GM12878 (cell line): ENCODE measurements around the gene KATNB1. TPM values are rescaled to one million over a fixed set of nuclear protein-coding genes. Genes with fewer than 3 reads are reported as not detected.

Source experiments
- ATAC-seq: fragments of 200-7000 bp; cut with Tn5 transposase; 3 replicates; pipeline ENCODE4 v1.9.1; 2020; ENCODE audit warnings: mild to moderate bottlenecking, moderate library complexity
- BruUV-seq: library from RNA; stranded (reverse); fragments of 400-500 nt; replicated peaks from 2 replicates; lab custom pipeline; 2021; lab: Mats Ljungman, UMichigan
- CTCF ChIA-PET: fragments of 300-600 bp; sonication (Branson Sonifier 250); formaldehyde crosslinking; extraction: SDS; loops from one replicate; lab custom pipeline; 2021; ENCODE audit warnings: inconsistent platforms; lab: Yijun Ruan, JAX
- POLR2A ChIA-PET: fragments of 350-600 bp; formaldehyde crosslinking; extraction: SDS; loops from one replicate; lab custom pipeline; 2021; ENCODE audit warnings: inconsistent platforms; lab: Charles Lee
- RAD21 ChIA-PET: fragments of 300-600 bp; sonication (Branson Sonifier 250); formaldehyde crosslinking; loops from one replicate; lab custom pipeline; 2023; ENCODE audit warnings: antibody characterized with exemption; ENCODE audit not compliant: unreplicated experiment; lab: Charles Lee
- SMC1A ChIA-PET: fragments of 300-600 bp; sonication (Branson Sonifier 250); formaldehyde crosslinking; loops from one replicate; lab custom pipeline; 2023; ENCODE audit not compliant: unreplicated experiment, uncharacterized antibody; lab: Charles Lee
- DNase-seq: peaks from one replicate; pipeline ENCODE4 v3.0.0-alpha.2; 2011; ENCODE audit warnings: low read depth, low spot score
- FAIRE-seq: peaks from 3 replicates; lab custom pipeline; 2011; peaks lifted over from hg19 to GRCh38; lab: Jason Lieb, UNC
- H2AFZ ChIP-seq: 2 replicates; pipeline ENCODE4 v1.6.0; 2011; ENCODE audit warnings: low read depth, low read length, control low read depth; ENCODE audit not compliant: control insufficient read depth
- H3K27ac ChIP-seq: 2 replicates; pipeline ENCODE4 v1.5.1; 2011; ENCODE audit warnings: control low read depth; ENCODE audit not compliant: control insufficient read depth, insufficient read depth
- H3K27me3 ChIP-seq, 2 experiments: replicated peaks in 1 of 2; 2 replicates each; pipeline versions ENCODE4 v1.6.0 to v1.6.1; 2011; ENCODE audit warnings: low read length in 1 of 2; ENCODE audit not compliant: control insufficient read depth in 2 of 2, insufficient read depth in 2 of 2
- H3K36me3 ChIP-seq, 2 experiments: 2 replicates each; pipeline ENCODE4 v1.5.1; 2011; ENCODE audit warnings: low read length in 1 of 2; ENCODE audit not compliant: control insufficient read depth in 2 of 2, insufficient read depth in 2 of 2
- H3K4me1 ChIP-seq: 2 replicates; pipeline ENCODE4 v1.6.1; 2011; ENCODE audit warnings: mild to moderate bottlenecking, low read length, moderate library complexity, mixed read lengths; ENCODE audit not compliant: control insufficient read depth, insufficient read depth
- H3K4me2 ChIP-seq: 2 replicates; pipeline ENCODE4 v1.6.0; 2011; ENCODE audit warnings: control low read depth; ENCODE audit not compliant: control insufficient read depth, insufficient read depth
- H3K4me3 ChIP-seq: fragments of 200-600 bp; sonication (generic); 2 replicates; pipeline ENCODE4 v1.5.1; 2016
- H3K79me2 ChIP-seq: 2 replicates; pipeline ENCODE4 v1.6.0; 2011; ENCODE audit warnings: low read length; ENCODE audit not compliant: control insufficient read depth, insufficient read depth
- H3K9ac ChIP-seq: 2 replicates; pipeline ENCODE4 v1.8.0; 2011; ENCODE audit warnings: low read length, control low read depth, mixed read lengths; ENCODE audit not compliant: control insufficient read depth, insufficient read depth
- H3K9me3 ChIP-seq: replicated peaks from 3 replicates; pipeline ENCODE4 v1.5.1; 2011; ENCODE audit warnings: mild to moderate bottlenecking, low read length; ENCODE audit not compliant: control insufficient read depth, insufficient read depth
- H4K20me1 ChIP-seq: 2 replicates; pipeline ENCODE4 v1.6.0; 2011; ENCODE audit not compliant: control insufficient read depth, insufficient read depth
- BACH1 ChIP-seq: fragments of 450-650 bp; IDR thresholded peaks from 2 replicates; pipeline ENCODE4 v1.6.1; 2017; ENCODE audit warnings: mild to moderate bottlenecking, borderline replicate concordance
- CBX5 ChIP-seq: sonication (generic); IDR thresholded peaks from 2 replicates; pipeline ENCODE4 v1.6.1; 2016; ENCODE audit warnings: low read depth, moderate library complexity, mild to moderate bottlenecking, inconsistent platforms
- RFX5 ChIP-seq: IDR thresholded peaks from 2 replicates; pipeline ENCODE4 v1.6.1; 2011; ENCODE audit warnings: low read depth, low read length, improper control_type of control experiment
- ZNF274 ChIP-seq: IDR thresholded peaks from one replicate; pipeline ENCODE4 v1.8.0; 2011; ENCODE audit not compliant: insufficient read length, insufficient read depth
- WGBS: methylation state at CpG from one replicate; pipeline ENCODE4 v1.1.6; 2016; ENCODE audit warnings: low lambda C conversion rate; ENCODE audit not compliant: insufficient replicate concordance, insufficient coverage; ENCODE audit errors: missing lambda C conversion rate; 5-methylcytosine and 5-hydroxymethylcytosine counted together
- in situ Hi-C: fragments of 300-500 bp; cut with MboI; formaldehyde crosslinking; loops from 9 replicates; pipeline ENCODE4 v1.14.3; 2018; ENCODE audit warnings: mixed read lengths
- intact Hi-C: fragments of 100-400 bp; cut with micrococcal nuclease; formaldehyde crosslinking; loops from one replicate; pipeline ENCODE4 v1.14.2; 2022; ENCODE audit not compliant: unreplicated experiment
- polyA plus RNA-seq, 11 experiments: library from polyadenylated mRNA; depleted of rRNA in 4 of 11; unstranded in 6 of 11; stranded (reverse) in 5 of 11; fragments of >200 nt; fragmentation: Nextera tagmentation in 4 of 11; fragmentation: Illumina TruSeq in 1 of 11; extraction: Ambion mirVana in 4 of 11; extraction: Trizol in 1 of 11; gene quantifications; 1 replicate in 1 of 11; 2 replicates in 10 of 11; pipeline versions ENCODE4 v1.2.1 to v1.2.3, GENCODE V29; 2011 to 2016; ENCODE audit warnings: inconsistent platforms in 2 of 11, missing spikeins in 2 of 11, low read depth in 1 of 11
- total RNA-seq, 4 experiments: library from RNA; depleted of rRNA in 3 of 4; stranded (reverse); fragments of >200 nt in 3 of 4; fragmentation: Illumina TruSeq in 1 of 4; extraction: Trizol in 1 of 4; gene quantifications; 2 replicates each; pipeline versions ENCODE4 v1.2.1 to v1.2.3, GENCODE V29; 2013 to 2021
- TF ChIP-seq, protein P1 (sequence below): fragments of 450-650 bp; IDR thresholded peaks from 2 replicates; pipeline ENCODE4 v1.6.1; 2017; ENCODE audit warnings: antibody characterized with exemption, mild to moderate bottlenecking, moderate library complexity

Gene KATNB1
- total and polyA plus RNA-seq, 10 of the 15 experiments (the other 5 are each of a cell fraction or from before 2014, with no cell fraction given) = 0.71 to 46.5 (median 19.5) TPM

DNA sequence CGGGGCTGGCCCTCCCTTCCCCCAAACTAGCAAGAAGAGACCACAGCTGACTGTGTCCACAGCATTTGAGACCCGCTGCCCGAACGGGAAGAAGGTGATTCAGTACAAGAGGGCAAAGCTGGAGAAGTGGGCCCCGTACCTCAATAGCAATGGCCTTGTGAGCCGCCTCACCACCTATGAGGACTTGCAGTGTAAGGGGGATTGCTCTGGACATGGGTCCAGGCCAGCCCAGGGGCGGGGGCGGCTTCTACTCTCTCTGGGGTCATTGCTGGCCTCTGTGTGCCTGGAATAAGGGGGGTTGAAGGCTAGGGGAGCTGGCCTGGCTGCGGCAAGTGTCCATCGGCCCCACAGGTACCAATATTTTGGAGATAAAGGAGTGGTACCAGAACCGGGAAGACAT lies 12.9 kb upstream of the KATNB1 start:
- ChIA-PET CTCF (interaction anchor here (1.0 kb wide), 1 partner anchor 137 kb away, joined by 3 read pairs; no protein-coding TSS in a partner anchor), POLR2A (no interaction called here)
- no peaks in the 10 kb centered on the region for H3K79me2 ChIP-seq

More for the DNA sequence above, 12.9 kb upstream of the KATNB1 start:
- H3K4me2 ChIP-seq = no peak overlapping the region
- BruUV-seq = no TSS peak
- FAIRE-seq (no peak), ATAC-seq (no peak), DNase-seq (no peak)
- H3K36me3 ChIP-seq = no peaks in the 10 kb centered on the region
- intact Hi-C loops (no loop called here), in situ Hi-C loops (no loop called here)
- no peaks in the 10 kb centered on the region for H3K27me3 ChIP-seq
- no peaks in the 10 kb centered on the region for H3K9me3 ChIP-seq
- RAD21 ChIA-PET = no interaction called here
- WGBS = 65% methylated on average over 11 of the region's 11 CpGs
- H3K4me3 ChIP-seq = no peak overlapping the region
- no peak overlapping the region for H3K27ac ChIP-seq
- H3K9ac ChIP-seq = no peak overlapping the region
- H4K20me1 ChIP-seq = no peaks in the 10 kb centered on the region
- TF ChIP-seq BACH1 (no peak), ZNF274 (no peak), RFX5 (no peak), CBX5 (no peak)
- TF ChIP-seq, protein P1, sequence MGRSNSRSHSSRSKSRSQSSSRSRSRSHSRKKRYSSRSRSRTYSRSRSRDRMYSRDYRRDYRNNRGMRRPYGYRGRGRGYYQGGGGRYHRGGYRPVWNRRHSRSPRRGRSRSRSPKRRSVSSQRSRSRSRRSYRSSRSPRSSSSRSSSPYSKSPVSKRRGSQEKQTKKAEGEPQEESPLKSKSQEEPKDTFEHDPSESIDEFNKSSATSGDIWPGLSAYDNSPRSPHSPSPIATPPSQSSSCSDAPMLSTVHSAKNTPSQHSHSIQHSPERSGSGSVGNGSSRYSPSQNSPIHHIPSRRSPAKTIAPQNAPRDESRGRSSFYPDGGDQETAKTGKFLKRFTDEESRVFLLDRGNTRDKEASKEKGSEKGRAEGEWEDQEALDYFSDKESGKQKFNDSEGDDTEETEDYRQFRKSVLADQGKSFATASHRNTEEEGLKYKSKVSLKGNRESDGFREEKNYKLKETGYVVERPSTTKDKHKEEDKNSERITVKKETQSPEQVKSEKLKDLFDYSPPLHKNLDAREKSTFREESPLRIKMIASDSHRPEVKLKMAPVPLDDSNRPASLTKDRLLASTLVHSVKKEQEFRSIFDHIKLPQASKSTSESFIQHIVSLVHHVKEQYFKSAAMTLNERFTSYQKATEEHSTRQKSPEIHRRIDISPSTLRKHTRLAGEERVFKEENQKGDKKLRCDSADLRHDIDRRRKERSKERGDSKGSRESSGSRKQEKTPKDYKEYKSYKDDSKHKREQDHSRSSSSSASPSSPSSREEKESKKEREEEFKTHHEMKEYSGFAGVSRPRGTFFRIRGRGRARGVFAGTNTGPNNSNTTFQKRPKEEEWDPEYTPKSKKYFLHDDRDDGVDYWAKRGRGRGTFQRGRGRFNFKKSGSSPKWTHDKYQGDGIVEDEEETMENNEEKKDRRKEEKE = no peak
- SMC1A ChIA-PET = interaction anchor here (1.1 kb wide), 1 partner anchor 73 kb away, joined by 3 read pairs; no protein-coding TSS in a partner anchor
- no peaks in the 10 kb centered on the region for H3K4me1 ChIP-seq
- no peak overlapping the region for H2AFZ ChIP-seq
